KOPT-K1 (cell line): ENCODE measurements around the gene ASCL5.
"Not testable (repeated sequence)": the region's sequence is repeated elsewhere in the genome, so short reads cannot be mapped to it uniquely, and the experiment has no call there.

Experiments used
- H3K27ac ChIP-seq: fragments of 200-600 bp; sonication (generic); 2 replicates; pipeline ENCODE4 v1.5.1; 2016; ENCODE audit warnings: antibody characterized with exemption, mild to moderate bottlenecking, low read depth, low read length; ENCODE audit not compliant: poor library complexity, severe bottlenecking
- H3K36me3 ChIP-seq: fragments of 200-600 bp; sonication (generic); 2 replicates; pipeline ENCODE4 v1.5.1; 2017; ENCODE audit warnings: antibody characterized with exemption, mild to moderate bottlenecking, low read length, moderate library complexity; ENCODE audit not compliant: insufficient read depth
- H3K9me3 ChIP-seq: fragments of 200-600 bp; sonication (generic); 2 replicates; pipeline ENCODE4 v1.5.1; 2017; ENCODE audit warnings: antibody characterized with exemption, low read length, mild to moderate bottlenecking; ENCODE audit not compliant: insufficient read depth, poor library complexity, severe bottlenecking

ASCL5 gene

GRCh38 chr1:201126832-201127754 lies at the start of gene ASCL5:
ASCL5 (minus strand) TSS chr1:201127184; CDS start chr1:201115372, 11,812 bp downstream.
- Histone ChIP-seq H3K27ac (no peak within 1 kb of the TSS), H3K36me3 (no peaks in the 10 kb centered on the region), H3K9me3 (no peaks in the 10 kb centered on the region)

- H3K27ac ChIP-seq = no peak overlapping the region
- H3K36me3 ChIP-seq = no peaks in the 10 kb centered on the region
- peaks cover 7% of the 10 kb centered on the region for H3K9me3 ChIP-seq
Measured at GRCh38 chr1:201175820-201176500, 49.0 kb upstream of the ASCL5 start.

GRCh38 chr1:201173736-201174135 lies 46.8 kb upstream of the ASCL5 start:
- Histone ChIP-seq H3K9me3 (peaks cover 1% of the 10 kb centered on the region), H3K27ac (no peak overlapping the region), H3K36me3 (no peaks in the 10 kb centered on the region)

- Histone ChIP-seq H3K9me3 (no peaks in the 10 kb centered on the region), H3K27ac (no peak overlapping the region), H3K36me3 (no peaks in the 10 kb centered on the region)
Measured at GRCh38 chr1:201172999-201173610, 46.1 kb upstream of the ASCL5 start.

- Histone ChIP-seq H3K36me3 (no peaks in the 10 kb centered on the region), H3K27ac (no peak overlapping the region), H3K9me3 (no peaks in the 10 kb centered on the region)
Measured at GRCh38 chr1:201172326-201172725, 45.3 kb upstream of the ASCL5 start.

GRCh38 chr1:201171063-201172036 lies 44.4 kb upstream of the ASCL5 start:
- H3K27ac ChIP-seq = no peak overlapping the region

GRCh38 chr1:201170533-201171062 lies 43.6 kb upstream of the ASCL5 start:
- Histone ChIP-seq H3K9me3 (no peaks in the 10 kb centered on the region), H3K27ac (no peak overlapping the region), H3K36me3 (no peaks in the 10 kb centered on the region)

More at GRCh38 chr1:201171063-201172036, 44.4 kb upstream of the ASCL5 start:
- Histone ChIP-seq H3K9me3 (no peaks in the 10 kb centered on the region), H3K36me3 (no peaks in the 10 kb centered on the region)

- H3K9me3 ChIP-seq = no peaks in the 10 kb centered on the region
- no peaks in the 10 kb centered on the region for H3K36me3 ChIP-seq
- no peak overlapping the region for H3K27ac ChIP-seq
Measured at GRCh38 chr1:201169971-201170532, 43.1 kb upstream of the ASCL5 start.

- no peak overlapping the region for H3K27ac ChIP-seq
- no peaks in the 10 kb centered on the region for H3K36me3 ChIP-seq
- no peaks in the 10 kb centered on the region for H3K9me3 ChIP-seq
Measured at GRCh38 chr1:201169203-201169602, 42.2 kb upstream of the ASCL5 start.

- H3K36me3 ChIP-seq = no peaks in the 10 kb centered on the region
- H3K27ac ChIP-seq = no peak overlapping the region
- H3K9me3 ChIP-seq = no peaks in the 10 kb centered on the region
Measured at GRCh38 chr1:201167041-201167991, 40.3 kb upstream of the ASCL5 start.

GRCh38 chr1:201164645-201165044 lies 37.7 kb upstream of the ASCL5 start:
- no peaks in the 10 kb centered on the region for H3K36me3 ChIP-seq
- no peaks in the 10 kb centered on the region for H3K9me3 ChIP-seq
- H3K27ac ChIP-seq = no peak overlapping the region

- H3K9me3 ChIP-seq = no peaks in the 10 kb centered on the region
- no peak overlapping the region for H3K27ac ChIP-seq
- no peaks in the 10 kb centered on the region for H3K36me3 ChIP-seq
Measured at GRCh38 chr1:201163707-201164106, 36.7 kb upstream of the ASCL5 start.

GRCh38 chr1:201163036-201163435 lies 36.1 kb upstream of the ASCL5 start:
- not testable (repeated sequence) for H3K36me3 ChIP-seq, H3K9me3 ChIP-seq, H3K27ac ChIP-seq
